Measurements from ENCODE around the gene ATP6V1C2.

ATP6V1C2 gene

DNA sequence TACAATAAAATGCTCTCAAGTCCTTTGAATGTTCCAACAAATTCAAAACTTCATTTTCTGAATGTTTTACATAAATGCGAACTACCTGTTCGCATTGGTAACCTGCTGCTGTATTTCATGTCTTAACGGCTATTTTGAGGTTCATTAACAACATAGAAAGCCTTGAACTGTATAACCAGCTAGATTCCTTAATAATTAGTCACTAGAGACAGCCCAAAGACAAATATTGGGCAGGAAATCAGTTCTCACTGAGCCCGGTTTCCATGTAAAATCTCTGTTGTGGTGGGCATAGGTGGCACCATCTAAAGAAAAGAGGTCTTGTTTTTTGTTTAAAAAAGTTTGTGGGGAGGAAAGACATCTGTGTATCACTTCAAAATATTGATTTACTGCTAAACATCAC lies 62.0 kb downstream of the ATP6V1C2 start:
- H3K4me3 ChIP-seq (ENCODE audit: low read depth, low read length, poor library complexity, severe bottlenecking) = no peak overlapping the region
- no peak overlapping the region for H2AFZ ChIP-seq (ENCODE audit: low read length)
- TF ChIP-seq EZH2 (IDR thresholded peaks at IDR 0.05; ENCODE audit: borderline replicate concordance, low read length) = no peak
- TF ChIP-seq, protein P1, sequence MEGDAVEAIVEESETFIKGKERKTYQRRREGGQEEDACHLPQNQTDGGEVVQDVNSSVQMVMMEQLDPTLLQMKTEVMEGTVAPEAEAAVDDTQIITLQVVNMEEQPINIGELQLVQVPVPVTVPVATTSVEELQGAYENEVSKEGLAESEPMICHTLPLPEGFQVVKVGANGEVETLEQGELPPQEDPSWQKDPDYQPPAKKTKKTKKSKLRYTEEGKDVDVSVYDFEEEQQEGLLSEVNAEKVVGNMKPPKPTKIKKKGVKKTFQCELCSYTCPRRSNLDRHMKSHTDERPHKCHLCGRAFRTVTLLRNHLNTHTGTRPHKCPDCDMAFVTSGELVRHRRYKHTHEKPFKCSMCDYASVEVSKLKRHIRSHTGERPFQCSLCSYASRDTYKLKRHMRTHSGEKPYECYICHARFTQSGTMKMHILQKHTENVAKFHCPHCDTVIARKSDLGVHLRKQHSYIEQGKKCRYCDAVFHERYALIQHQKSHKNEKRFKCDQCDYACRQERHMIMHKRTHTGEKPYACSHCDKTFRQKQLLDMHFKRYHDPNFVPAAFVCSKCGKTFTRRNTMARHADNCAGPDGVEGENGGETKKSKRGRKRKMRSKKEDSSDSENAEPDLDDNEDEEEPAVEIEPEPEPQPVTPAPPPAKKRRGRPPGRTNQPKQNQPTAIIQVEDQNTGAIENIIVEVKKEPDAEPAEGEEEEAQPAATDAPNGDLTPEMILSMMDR (IDR thresholded peaks at IDR 0.05; ENCODE audit: low read length) = no peak
- H3F3A ChIP-seq (ENCODE audit: insufficient read depth, low read length) = no peaks in the 10 kb centered on the region
- H3K9ac ChIP-seq (ENCODE audit: low read length) = no peak overlapping the region
- H4K20me1 ChIP-seq (ENCODE audit: insufficient read depth, low read length) = no peaks in the 10 kb centered on the region
- H3K27me3 ChIP-seq (ENCODE audit: insufficient read depth, low read length) = no peaks in the 10 kb centered on the region
- no peak overlapping the region for H3K27ac ChIP-seq (ENCODE audit: low read depth, low read length, poor library complexity, severe bottlenecking)
- H3K9me3 ChIP-seq (ENCODE audit: low read length) = no peaks in the 10 kb centered on the region
- H3K9me2 ChIP-seq (ENCODE audit: low read depth, low read length) = no peaks in the 10 kb centered on the region
- no peaks in the 10 kb centered on the region for H3K4me1 ChIP-seq (ENCODE audit: insufficient read depth, low read length, severe bottlenecking)
- no peak overlapping the region for H3K4me2 ChIP-seq (ENCODE audit: low read length)
- H3K36me3 ChIP-seq (ENCODE audit: insufficient read depth, low read length) = peaks cover 93% of the 10 kb centered on the region
- H3K79me2 ChIP-seq (ENCODE audit: insufficient read depth, low read length) = no peaks in the 10 kb centered on the region

- Histone ChIP-seq H3F3A (ENCODE audit: insufficient read depth, low read length) (no peaks in the 10 kb centered on the region), H2AFZ (ENCODE audit: low read length) (no peak overlapping the region), H4K20me1 (ENCODE audit: insufficient read depth, low read length) (no peaks in the 10 kb centered on the region), H3K9me3 (ENCODE audit: low read length) (no peaks in the 10 kb centered on the region), H3K4me1 (ENCODE audit: insufficient read depth, low read length, severe bottlenecking) (no peaks in the 10 kb centered on the region), H3K27me3 (ENCODE audit: insufficient read depth, low read length) (no peaks in the 10 kb centered on the region), H3K27ac (ENCODE audit: low read depth, low read length, poor library complexity, severe bottlenecking) (no peak overlapping the region), H3K36me3 (ENCODE audit: insufficient read depth, low read length) (peaks cover 97% of the 10 kb centered on the region), H3K4me3 (ENCODE audit: low read depth, low read length, poor library complexity, severe bottlenecking) (no peak overlapping the region), H3K9ac (ENCODE audit: low read length) (no peak overlapping the region), H3K4me2 (ENCODE audit: low read length) (no peak overlapping the region), H3K79me2 (ENCODE audit: insufficient read depth, low read length) (no peaks in the 10 kb centered on the region), H3K9me2 (ENCODE audit: low read depth, low read length) (no peaks in the 10 kb centered on the region)
- TF ChIP-seq EZH2 (IDR thresholded peaks at IDR 0.05; ENCODE audit: borderline replicate concordance, low read length) = no peak
- TF ChIP-seq, protein P1 (IDR thresholded peaks at IDR 0.05; ENCODE audit: low read length) = no peak
These were observed 63.3 kb downstream of the ATP6V1C2 start for GRCh38 chr2:10784719-10785118.

GRCh38 chr2:10785260-10785659 lies 63.8 kb downstream of the ATP6V1C2 start:
- no peaks in the 10 kb centered on the region for H4K20me1 ChIP-seq (ENCODE audit: insufficient read depth, low read length)
- H3K4me2 ChIP-seq (ENCODE audit: low read length) = no peak overlapping the region
- no peak overlapping the region for H2AFZ ChIP-seq (ENCODE audit: low read length)
- peaks cover 97% of the 10 kb centered on the region for H3K36me3 ChIP-seq (ENCODE audit: insufficient read depth, low read length)
- TF ChIP-seq, protein P1 (IDR thresholded peaks at IDR 0.05; ENCODE audit: low read length) = no peak
- no peak for TF ChIP-seq EZH2 (IDR thresholded peaks at IDR 0.05; ENCODE audit: borderline replicate concordance, low read length)
- no peaks in the 10 kb centered on the region for H3F3A ChIP-seq (ENCODE audit: insufficient read depth, low read length)
- no peak overlapping the region for H3K4me3 ChIP-seq (ENCODE audit: low read depth, low read length, poor library complexity, severe bottlenecking)
- H3K9ac ChIP-seq (ENCODE audit: low read length) = no peak overlapping the region
- no peak overlapping the region for H3K27ac ChIP-seq (ENCODE audit: low read depth, low read length, poor library complexity, severe bottlenecking)
- H3K79me2 ChIP-seq (ENCODE audit: insufficient read depth, low read length) = no peaks in the 10 kb centered on the region
- no peaks in the 10 kb centered on the region for H3K27me3 ChIP-seq (ENCODE audit: insufficient read depth, low read length)
- no peaks in the 10 kb centered on the region for H3K4me1 ChIP-seq (ENCODE audit: insufficient read depth, low read length, severe bottlenecking)
- no peaks in the 10 kb centered on the region for H3K9me3 ChIP-seq (ENCODE audit: low read length)
- no peaks in the 10 kb centered on the region for H3K9me2 ChIP-seq (ENCODE audit: low read depth, low read length)
